Liver (tissue), 9 donors: ENCODE measurements around the gene SLC39A10. TPM values are rescaled to one million over a fixed set of nuclear protein-coding genes. Genes with fewer than 3 reads are reported as not detected.

Source experiments
- DNase-seq: peaks from one replicate; pipeline ENCODE4 v3.0.0-alpha.2; 2017; ENCODE audit warnings: low spot score
- H3K27ac ChIP-seq, 2 donors: one replicate each; pipeline ENCODE4 v1.7.0; 2013; ENCODE audit warnings: inconsistent platforms in 2 of 2, low read length in 2 of 2, control low read depth in 1 of 2, low read depth in 1 of 2, mild to moderate bottlenecking in 1 of 2
- H3K27me3 ChIP-seq, 4 donors: one replicate each; pipeline versions ENCODE4 v1.6.1 to v1.7.0; 2013; ENCODE audit warnings: low read length in 3 of 4, inconsistent platforms in 1 of 4, mild to moderate bottlenecking in 1 of 4, moderate library complexity in 1 of 4; ENCODE audit not compliant: control insufficient read depth in 4 of 4, insufficient read depth in 4 of 4
- H3K36me3 ChIP-seq, 4 donors: one replicate each; pipeline versions ENCODE4 v1.6.1 to v1.7.0; 2013; ENCODE audit warnings: low read length in 3 of 4, mild to moderate bottlenecking in 3 of 4, low read depth in 1 of 4, moderate library complexity in 1 of 4; ENCODE audit not compliant: control insufficient read depth in 4 of 4, insufficient read depth in 3 of 4
- H3K4me1 ChIP-seq, 4 donors: one replicate each; pipeline versions ENCODE4 v1.6.1 to v1.7.0; 2013; ENCODE audit warnings: low read length in 3 of 4, mild to moderate bottlenecking in 3 of 4, moderate library complexity in 1 of 4; ENCODE audit not compliant: control insufficient read depth in 4 of 4, insufficient read depth in 4 of 4
- H3K4me3 ChIP-seq, 3 donors: one replicate each; pipeline versions ENCODE4 v1.6.1 to v1.7.0; 2013; ENCODE audit warnings: low read length in 3 of 3, control low read depth in 1 of 3, low read depth in 1 of 3, mild to moderate bottlenecking in 1 of 3
- H3K9ac ChIP-seq, 2 donors: one replicate each; pipeline ENCODE4 v1.7.0; 2013; ENCODE audit warnings: low read length in 2 of 2, mild to moderate bottlenecking in 2 of 2, moderate library complexity in 2 of 2, control low read depth in 1 of 2, low read depth in 1 of 2
- H3K9me3 ChIP-seq, 4 donors: one replicate each; pipeline versions ENCODE4 v1.6.1 to v1.7.0; 2013; ENCODE audit warnings: low read length in 3 of 4; ENCODE audit not compliant: control insufficient read depth in 4 of 4
- ATF3 ChIP-seq: IDR thresholded peaks from 2 replicates; pipeline ENCODE4 v1.6.1; 2016; ENCODE audit warnings: antibody characterized with exemption
- CTCF ChIP-seq: fragments of 150-350 bp; IDR thresholded peaks from 2 replicates; pipeline ENCODE4 v1.5.1; 2017; ENCODE audit warnings: improper control_type of control experiment, low read depth, low read length; ENCODE audit not compliant: missing input control
- EGR1 ChIP-seq, 2 donors: IDR thresholded peaks; 2 replicates each; pipeline ENCODE4 v1.6.1; 2016 to 2018; ENCODE audit warnings: antibody characterized with exemption in 2 of 2, low read depth in 2 of 2
- FOXA2 ChIP-seq: IDR thresholded peaks from 2 replicates; pipeline ENCODE4 v1.6.1; 2016; ENCODE audit warnings: antibody characterized with exemption
- HNF4A ChIP-seq, 2 donors: conservative IDR thresholded peaks; 2 replicates each; pipeline ENCODE4 v1.6.1; 2016; ENCODE audit warnings: antibody characterized with exemption in 2 of 2, mild to moderate bottlenecking in 2 of 2
- HNF4G ChIP-seq: IDR thresholded peaks from 2 replicates; pipeline ENCODE4 v1.6.1; 2016; ENCODE audit warnings: antibody characterized with exemption
- JUND ChIP-seq, 2 donors: IDR thresholded peaks; 2 replicates each; pipeline ENCODE4 v1.6.1; 2016; ENCODE audit warnings: antibody characterized with exemption in 2 of 2
- NR2F2 ChIP-seq: IDR thresholded peaks from 2 replicates; pipeline ENCODE4 v1.6.1; 2016; ENCODE audit warnings: antibody characterized with exemption
- RAD21 ChIP-seq, 2 donors: IDR thresholded peaks; 2 replicates each; pipeline ENCODE4 v1.6.1; 2016; ENCODE audit warnings: antibody characterized with exemption in 2 of 2, mild to moderate bottlenecking in 2 of 2
- REST ChIP-seq: IDR thresholded peaks from 2 replicates; pipeline ENCODE4 v1.6.1; 2016; ENCODE audit warnings: antibody characterized with exemption, mild to moderate bottlenecking
- RXRA ChIP-seq, 2 donors: IDR thresholded peaks; 2 replicates each; pipeline ENCODE4 v1.6.1; 2017 to 2018; ENCODE audit warnings: antibody characterized with exemption in 2 of 2, mild to moderate bottlenecking in 1 of 2
- SP1 ChIP-seq: IDR thresholded peaks from 2 replicates; pipeline ENCODE4 v1.6.1; 2018; ENCODE audit warnings: antibody characterized with exemption, mild to moderate bottlenecking
- TAF1 ChIP-seq: conservative IDR thresholded peaks from 2 replicates; pipeline ENCODE4 v1.6.1; 2016; ENCODE audit warnings: antibody characterized with exemption, mild to moderate bottlenecking
- YY1 ChIP-seq: IDR thresholded peaks from 2 replicates; pipeline ENCODE4 v1.6.1; 2016; ENCODE audit warnings: antibody characterized with exemption, mild to moderate bottlenecking
- ZBTB33 ChIP-seq: IDR thresholded peaks from 2 replicates; pipeline ENCODE4 v1.6.1; 2016; ENCODE audit warnings: antibody characterized with exemption
- WGBS: extraction: QIAGEN DNeasy Blood & Tissue Kit; methylation state at CpG from one replicate; pipeline ENCODE4 v1.1.7; 2013; 5-methylcytosine and 5-hydroxymethylcytosine counted together
- polyA plus RNA-seq, 2 donors: library from polyadenylated mRNA; stranded (reverse) in 1 of 2; unstranded in 1 of 2; fragments of 200-250 nt in 1 of 2; fragments of >200 nt in 1 of 2; fragmentation: Nextera tagmentation in 1 of 2; extraction: Ambion mirVana in 1 of 2; gene quantifications; one replicate each; pipeline versions ENCODE4 v1.2.1 to v1.2.3, GENCODE V29; 2013 to 2015
- total RNA-seq, 2 donors: library from RNA; depleted of rRNA; stranded (reverse); fragments of >200 nt; gene quantifications; one replicate each; pipeline ENCODE4 v1.2.3, GENCODE V29; 2014
- donor health status: healthy.
- donor health status: healthy.
- donor health status: healthy.
- donor health status: healthy.
- donor health status: healthy.

SLC39A10 gene
- total and polyA plus RNA-seq, 4 donors = 0.98 to 7.5 (median 3.4) TPM

GRCh38 chr2:195737511-195738325, 80.7 kb downstream of the SLC39A10 start:
- no peaks in the 10 kb centered on the region for H3K9me3 ChIP-seq
- H3K27me3 ChIP-seq = no peaks in the 10 kb centered on the region
- no peaks in the 10 kb centered on the region for H3K4me1 ChIP-seq
- no peak overlapping the region for H3K9ac ChIP-seq
- no peak for DNase-seq
- TF ChIP-seq RXRA (IDR thresholded peaks at IDR 0.05) = no peak
- no peak for TF ChIP-seq NR2F2
- no peak for TF ChIP-seq TAF1
- no peak for TF ChIP-seq ZBTB33
- no peak for TF ChIP-seq YY1
- TF ChIP-seq FOXA2 = no peak
- no peak for TF ChIP-seq CTCF
- no peak for TF ChIP-seq ATF3
- TF ChIP-seq REST = no peak
- TF ChIP-seq HNF4A (conservative IDR thresholded peaks at IDR 0.05) = no peak
- TF ChIP-seq HNF4G = no peak
- no peak for TF ChIP-seq JUND (IDR thresholded peaks at IDR 0.05)
- TF ChIP-seq RAD21 (IDR thresholded peaks at IDR 0.05) = no peak
- no peak overlapping the region for H3K4me3 ChIP-seq
- no peak overlapping the region for H3K27ac ChIP-seq
- H3K36me3 ChIP-seq = peaks cover 0 to 2% (median 0%) of the 10 kb centered on the region in 4 donors
- WGBS = 78% methylated on average over 5 of the region's 5 CpGs

GRCh38 chr2:195741191-195741590, 84.2 kb downstream of the SLC39A10 start:
- peaks cover 0 to 2% (median 0%) of the 10 kb centered on the region in 4 donors for H3K36me3 ChIP-seq
- WGBS = 97% methylated on average over 1 of the region's 1 CpG
- TF ChIP-seq TAF1 (no peak), RAD21 (IDR thresholded peaks at IDR 0.05) (no peak), EGR1 (IDR thresholded peaks at IDR 0.05; ENCODE audit: low read depth in 2 of 2) (no peak), YY1 (no peak), NR2F2 (no peak), SP1 (no peak), RXRA (IDR thresholded peaks at IDR 0.05) (no peak), REST (no peak), ZBTB33 (no peak), JUND (IDR thresholded peaks at IDR 0.05) (no peak), HNF4A (conservative IDR thresholded peaks at IDR 0.05) (no peak), FOXA2 (no peak)
- no peak overlapping the region for H3K4me3 ChIP-seq
- H3K4me1 ChIP-seq = no peaks in the 10 kb centered on the region
- no peak for DNase-seq
- H3K27me3 ChIP-seq = no peaks in the 10 kb centered on the region
- no peak overlapping the region for H3K9ac ChIP-seq
- no peak overlapping the region for H3K27ac ChIP-seq
- no peaks in the 10 kb centered on the region for H3K9me3 ChIP-seq
